Duodenal mucosa (tissue), 2 donors: ENCODE measurements around the gene NACC2.

Experiments
- H3K27ac ChIP-seq: one replicate; pipeline ENCODE4 v1.7.0; 2013; ENCODE audit warnings: low read depth, low read length
- H3K27me3 ChIP-seq, 2 donors: one replicate each; pipeline ENCODE4 v1.7.0; 2013; ENCODE audit warnings: low read length in 2 of 2, control low read depth in 1 of 2; ENCODE audit not compliant: insufficient read depth in 2 of 2, control insufficient read depth in 1 of 2
- H3K36me3 ChIP-seq, 2 donors: one replicate each; pipeline ENCODE4 v1.7.0; 2013; ENCODE audit warnings: low read length in 2 of 2, control low read depth in 1 of 2; ENCODE audit not compliant: insufficient read depth in 2 of 2, control insufficient read depth in 1 of 2
- H3K4me1 ChIP-seq, 2 donors: one replicate each; pipeline ENCODE4 v1.7.0; 2013; ENCODE audit warnings: low read length in 2 of 2, control low read depth in 1 of 2; ENCODE audit not compliant: insufficient read depth in 2 of 2, control insufficient read depth in 1 of 2
- H3K4me3 ChIP-seq, 2 donors: one replicate each; pipeline ENCODE4 v1.7.0; 2013; ENCODE audit warnings: low read length in 2 of 2, low read depth in 1 of 2
- H3K9ac ChIP-seq, 2 donors: one replicate each; pipeline ENCODE4 v1.7.0; 2013; ENCODE audit warnings: low read length in 2 of 2, low read depth in 1 of 2
- H3K9me3 ChIP-seq, 2 donors: one replicate each; pipeline ENCODE4 v1.7.0; 2013; ENCODE audit warnings: low read length in 2 of 2, control low read depth in 1 of 2; ENCODE audit not compliant: control insufficient read depth in 1 of 2

NACC2 gene

GRCh38 chr9:135993765-135994500 lies 101.2 kb downstream of the NACC2 start:
- Histone ChIP-seq H3K4me3 (no peak overlapping the region), H3K27ac (no peak overlapping the region), H3K4me1 (peaks cover 15 to 28% of the 10 kb centered on the region in 2 donors), H3K36me3 (no peaks in the 10 kb centered on the region), H3K27me3 (no peaks in the 10 kb centered on the region), H3K9me3 (no peaks in the 10 kb centered on the region), H3K9ac (peak overlapping the region; percentile 6 to 39)

- Histone ChIP-seq H3K4me3 (no peak overlapping the region), H3K27ac (peak overlapping the region; percentile 81), H3K27me3 (no peaks in the 10 kb centered on the region), H3K9me3 (no peaks in the 10 kb centered on the region), H3K9ac (peak overlapping the region; percentile 6 to 39), H3K36me3 (no peaks in the 10 kb centered on the region), H3K4me1 (peaks cover 15 to 28% of the 10 kb centered on the region in 2 donors)
Observed at GRCh38 chr9:135993409-135993742, 101.7 kb downstream of the NACC2 start.

GRCh38 chr9:135992486-135993408 lies 102.3 kb downstream of the NACC2 start:
- peak overlapping the region; percentile 26 to 39 for H3K9ac ChIP-seq
- H3K4me1 ChIP-seq, result peaks cover 15 to 28% of the 10 kb centered on the region in 2 donors
- H3K4me3 ChIP-seq, result peak overlapping the region; percentile 15 to 30
- H3K27ac ChIP-seq, result peak overlapping the region; percentile 81
- H3K27me3 ChIP-seq, result no peaks in the 10 kb centered on the region
- H3K36me3 ChIP-seq, result no peaks in the 10 kb centered on the region
- no peaks in the 10 kb centered on the region for H3K9me3 ChIP-seq

- Histone ChIP-seq H3K4me3 (no peak overlapping the region), H3K36me3 (no peaks in the 10 kb centered on the region), H3K4me1 (peaks cover 15 to 28% of the 10 kb centered on the region in 2 donors), H3K27ac (no peak overlapping the region), H3K27me3 (no peaks in the 10 kb centered on the region), H3K9ac (no peak overlapping the region), H3K9me3 (no peaks in the 10 kb centered on the region)
Observed at GRCh38 chr9:135991771-135992170, 103.3 kb downstream of the NACC2 start.

GRCh38 chr9:135990468-135991429 lies 104.3 kb downstream of the NACC2 start:
- Histone ChIP-seq H3K4me3 (no peak overlapping the region), H3K27ac (no peak overlapping the region), H3K9ac (no peak overlapping the region), H3K4me1 (peaks cover 15 to 28% of the 10 kb centered on the region in 2 donors), H3K36me3 (no peaks in the 10 kb centered on the region), H3K9me3 (no peaks in the 10 kb centered on the region), H3K27me3 (peaks cover 0 to 3% of the 10 kb centered on the region in 2 donors)

DNA sequence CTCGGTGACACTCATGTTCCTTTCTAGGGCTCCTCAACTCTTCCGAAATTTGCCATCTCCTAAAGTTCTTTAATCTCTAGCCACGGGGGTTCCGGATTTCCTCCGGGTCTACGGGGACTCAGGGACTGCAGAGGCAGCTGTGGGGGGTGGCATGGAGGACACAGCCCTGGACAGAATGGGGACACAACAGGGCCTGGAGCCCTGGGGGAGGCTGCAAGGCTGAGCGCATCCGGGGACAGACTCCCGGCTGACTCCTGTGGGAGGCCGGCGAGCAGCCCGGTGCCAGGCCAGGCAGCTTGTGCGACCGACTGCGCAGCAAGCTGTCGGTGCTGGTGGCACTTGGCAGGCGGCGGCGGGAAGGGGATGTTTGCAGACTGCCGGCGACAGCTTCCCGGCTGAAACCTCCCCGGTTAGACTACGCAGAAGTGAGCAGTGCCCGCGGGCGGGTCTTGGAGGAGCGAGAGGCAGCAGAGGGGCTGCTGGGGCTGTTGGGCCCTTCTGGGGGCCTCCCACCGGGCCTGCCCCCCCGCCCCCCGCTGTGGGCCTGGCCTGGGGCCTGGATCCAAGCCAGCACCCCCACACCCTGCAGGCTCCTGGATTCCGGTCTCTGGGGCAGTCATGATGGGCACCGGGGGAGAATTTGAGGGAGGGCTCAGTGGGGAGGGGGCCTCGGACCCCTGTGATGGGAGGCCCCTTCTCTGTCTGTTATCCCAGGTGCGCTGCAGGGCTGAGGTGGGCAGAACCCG lies 105.2 kb downstream of the NACC2 start:
- Histone ChIP-seq H3K36me3 (no peaks in the 10 kb centered on the region), H3K9ac (no peak overlapping the region), H3K4me3 (peak overlapping the region in 1 of 2 donors; percentile 10), H3K9me3 (no peaks in the 10 kb centered on the region), H3K27me3 (peaks cover 0 to 6% of the 10 kb centered on the region in 2 donors), H3K4me1 (peaks cover 15 to 28% of the 10 kb centered on the region in 2 donors), H3K27ac (no peak overlapping the region)

GRCh38 chr9:135989157-135989556 lies 105.9 kb downstream of the NACC2 start:
- H3K9ac ChIP-seq, result no peak overlapping the region
- H3K9me3 ChIP-seq, result no peaks in the 10 kb centered on the region
- peaks cover 15 to 28% of the 10 kb centered on the region in 2 donors for H3K4me1 ChIP-seq
- no peak overlapping the region for H3K27ac ChIP-seq
- H3K27me3 ChIP-seq, result peaks cover 0 to 10% of the 10 kb centered on the region in 2 donors
- no peaks in the 10 kb centered on the region for H3K36me3 ChIP-seq
- no peak overlapping the region for H3K4me3 ChIP-seq

- Histone ChIP-seq H3K36me3 (no peaks in the 10 kb centered on the region), H3K4me1 (peaks cover 15 to 28% of the 10 kb centered on the region in 2 donors), H3K27me3 (peaks cover 5 to 10% of the 10 kb centered on the region in 2 donors)
Observed at GRCh38 chr9:135988493-135988892, 106.6 kb downstream of the NACC2 start.

GRCh38 chr9:135987838-135988404 lies 107.2 kb downstream of the NACC2 start:
- no peak overlapping the region for H3K27ac ChIP-seq
- H3K9ac ChIP-seq, result no peak overlapping the region
- peaks cover 5 to 10% of the 10 kb centered on the region in 2 donors for H3K27me3 ChIP-seq
- no peak overlapping the region for H3K4me3 ChIP-seq
- H3K9me3 ChIP-seq, result no peaks in the 10 kb centered on the region
- peaks cover 12 to 23% of the 10 kb centered on the region in 2 donors for H3K4me1 ChIP-seq
- H3K36me3 ChIP-seq, result no peaks in the 10 kb centered on the region

More at GRCh38 chr9:135988493-135988892, 106.6 kb downstream of the NACC2 start:
- Histone ChIP-seq H3K9me3 (no peaks in the 10 kb centered on the region), H3K4me3 (no peak overlapping the region), H3K27ac (no peak overlapping the region), H3K9ac (no peak overlapping the region)
